Measurements from ENCODE around the gene HOXA11. TPM values are rescaled to one million over a fixed set of nuclear protein-coding genes. Genes with fewer than 3 reads are reported as not detected.

Gene HOXA11
- total RNA-seq, 1 experiment from 2014 or later, result not detected

GRCh38 chr7:27174874-27175625 is 10.0 kb downstream of the HOXA11 start:
- H3K27ac Mint-ChIP-seq, result no peak overlapping the region
- no peak overlapping the region for H2AFZ ChIP-seq (ENCODE audit: low read length)
- H3K36me3 Mint-ChIP-seq (ENCODE audit: insufficient read depth in 1 of 3, low read depth in 3 of 3), result no peaks in the 10 kb centered on the region; a peak in 2 of 7 replicates
- no peak overlapping the region for H3K23ac ChIP-seq (ENCODE audit: insufficient read length, low read depth, low read length)
- peaks cover 6 to 28% of the 10 kb centered on the region in 2 experiments; a peak in 4 of 5 replicates for H3K9me3 Mint-ChIP-seq
- no peak overlapping the region for H4K5ac ChIP-seq (ENCODE audit: insufficient read length, low read depth, low read length)
- H2BK5ac ChIP-seq (ENCODE audit: insufficient read length, low read length), result no peak overlapping the region
- no peak overlapping the region for H4K8ac ChIP-seq (replicated peaks; ENCODE audit: insufficient read length, low read depth, low read length)
- H3K18ac ChIP-seq (ENCODE audit: insufficient read length, low read depth, low read length), result no peak overlapping the region
- no peaks in the 10 kb centered on the region for H4K20me1 ChIP-seq (ENCODE audit: control insufficient read depth, insufficient read depth, insufficient read length)
- H4K91ac ChIP-seq (ENCODE audit: insufficient read length, low read depth, low read length), result no peak overlapping the region
- no peak overlapping the region for H3T11ph ChIP-seq (ENCODE audit: low read length)
- no peaks in the 10 kb centered on the region for H3K4me1 ChIP-seq (ENCODE audit: insufficient read depth, low read length)
- no peak overlapping the region for H3K4ac ChIP-seq (ENCODE audit: low read depth, low read length)
- H2AK5ac ChIP-seq (ENCODE audit: insufficient read length, low read length), result no peak overlapping the region
- no peak overlapping the region for H2BK12ac ChIP-seq (ENCODE audit: insufficient read length, low read depth, low read length)
- no peak overlapping the region for H3K56ac ChIP-seq (ENCODE audit: insufficient read length, low read depth, low read length)
- H3K4me3 Mint-ChIP-seq, result peak overlapping the region in 1 of 2 experiments; percentile 55; a peak in 2 of 5 replicates
- no peaks in the 10 kb centered on the region for H3K23me2 ChIP-seq (ENCODE audit: insufficient read length, low read depth, low read length, poor library complexity, severe bottlenecking)
- peaks cover 98% of the 10 kb centered on the region for H3K27me3 Mint-ChIP-seq (ENCODE audit: low read depth)
- H3K14ac ChIP-seq (ENCODE audit: insufficient read depth, low read length), result no peak overlapping the region
- no peak overlapping the region for H3K27ac ChIP-seq (ENCODE audit: insufficient read length, low read depth, low read length)
- H2BK20ac ChIP-seq (ENCODE audit: low read depth, low read length, poor library complexity, severe bottlenecking), result no peak overlapping the region
- no peak overlapping the region for H3K4me2 ChIP-seq (ENCODE audit: insufficient read depth, insufficient read length, low read length)
- H3K27me3 ChIP-seq (ENCODE audit: insufficient read depth, low read length), result peaks cover 98% of the 10 kb centered on the region
- no peaks in the 10 kb centered on the region for H3K79me2 ChIP-seq (ENCODE audit: insufficient read depth, low read length)
- peak; percentile 36 for DNase-seq
- H3K79me1 ChIP-seq (ENCODE audit: insufficient read depth, low read depth, low read length, poor library complexity, severe bottlenecking), result no peaks in the 10 kb centered on the region
- H2BK120ac ChIP-seq (ENCODE audit: low read depth, low read length, poor library complexity, severe bottlenecking), result no peak overlapping the region
- peaks cover 3 to 7% of the 10 kb centered on the region in 2 experiments for H3K4me1 Mint-ChIP-seq
- no peak for TF ChIP-seq CTCF (conservative IDR thresholded peaks at IDR 0.05)
- H3K9me3 ChIP-seq (ENCODE audit: control insufficient read depth, low read depth, low read length), result no peaks in the 10 kb centered on the region
- WGBS (ENCODE audit: extremely low coverage, insufficient read length, low lambda C conversion rate), result no CpG with 5 or more reads among the region's 12 CpGs
- no peak overlapping the region for H3K9ac ChIP-seq (ENCODE audit: extremely low read depth, insufficient read length, low read length)
- H2BK15ac ChIP-seq (ENCODE audit: low read depth, low read length), result no peak overlapping the region

All from H9 (cell line).